ENCODE results near the gene DNAJB11.
A peak's percentile ranks its signal among the peaks of the same experiment; 100 is the strongest.

DNAJB11 gene

DNA sequence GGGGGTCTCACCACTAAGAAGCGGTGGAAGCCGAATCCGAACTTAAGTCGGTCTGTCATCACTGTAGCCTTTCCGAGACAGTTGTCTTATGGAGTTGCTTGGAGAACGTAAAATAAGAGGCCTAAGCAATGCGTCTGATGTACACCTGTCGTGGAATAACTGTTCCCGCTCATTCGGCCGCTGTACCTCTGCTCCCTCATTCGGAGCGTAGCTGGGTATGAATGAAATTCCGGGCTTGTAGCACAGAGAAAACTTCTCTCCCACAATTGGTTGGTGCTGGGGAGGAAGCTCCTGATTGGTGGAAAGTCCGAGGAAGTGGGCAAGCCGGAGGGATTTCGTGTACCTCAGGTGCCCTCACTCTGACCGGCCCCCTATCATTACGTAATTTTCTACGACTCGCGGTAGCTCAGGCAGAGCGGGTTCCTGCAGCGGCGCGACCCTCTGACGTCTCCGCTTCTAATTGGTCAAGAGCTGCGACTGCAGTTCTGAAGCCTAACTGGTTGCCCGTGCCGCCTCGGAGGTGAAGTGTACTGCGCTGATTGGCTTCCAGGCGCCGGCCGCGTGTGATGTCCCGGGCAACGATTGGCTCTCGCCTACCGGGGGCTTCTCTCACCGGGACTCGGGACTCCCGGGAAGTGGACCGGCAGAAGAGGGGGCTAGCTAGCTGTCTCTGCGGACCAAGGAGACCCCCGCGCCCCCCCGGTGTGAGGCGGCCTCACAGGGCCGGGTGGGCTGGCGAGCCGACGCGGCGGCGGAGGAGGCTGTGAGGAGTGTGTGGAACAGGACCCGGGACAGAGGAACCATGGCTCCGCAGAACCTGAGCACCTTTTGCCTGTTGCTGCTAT, at the start of gene DNAJB11:
Gene DNAJB11 (plus strand): TSS at position 625 of the 845 bp plus-strand sequence. CDS start 178 bp downstream, at position 803.
- peak within 1 kb of the TSS; percentile 63 for H3K27ac ChIP-seq
- TF ChIP-seq, protein P1, sequence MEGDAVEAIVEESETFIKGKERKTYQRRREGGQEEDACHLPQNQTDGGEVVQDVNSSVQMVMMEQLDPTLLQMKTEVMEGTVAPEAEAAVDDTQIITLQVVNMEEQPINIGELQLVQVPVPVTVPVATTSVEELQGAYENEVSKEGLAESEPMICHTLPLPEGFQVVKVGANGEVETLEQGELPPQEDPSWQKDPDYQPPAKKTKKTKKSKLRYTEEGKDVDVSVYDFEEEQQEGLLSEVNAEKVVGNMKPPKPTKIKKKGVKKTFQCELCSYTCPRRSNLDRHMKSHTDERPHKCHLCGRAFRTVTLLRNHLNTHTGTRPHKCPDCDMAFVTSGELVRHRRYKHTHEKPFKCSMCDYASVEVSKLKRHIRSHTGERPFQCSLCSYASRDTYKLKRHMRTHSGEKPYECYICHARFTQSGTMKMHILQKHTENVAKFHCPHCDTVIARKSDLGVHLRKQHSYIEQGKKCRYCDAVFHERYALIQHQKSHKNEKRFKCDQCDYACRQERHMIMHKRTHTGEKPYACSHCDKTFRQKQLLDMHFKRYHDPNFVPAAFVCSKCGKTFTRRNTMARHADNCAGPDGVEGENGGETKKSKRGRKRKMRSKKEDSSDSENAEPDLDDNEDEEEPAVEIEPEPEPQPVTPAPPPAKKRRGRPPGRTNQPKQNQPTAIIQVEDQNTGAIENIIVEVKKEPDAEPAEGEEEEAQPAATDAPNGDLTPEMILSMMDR (IDR thresholded peaks at IDR 0.05): no peak
- no peak for TF ChIP-seq ZFX (IDR thresholded peaks at IDR 0.05; ENCODE audit: borderline replicate concordance)

DNA sequence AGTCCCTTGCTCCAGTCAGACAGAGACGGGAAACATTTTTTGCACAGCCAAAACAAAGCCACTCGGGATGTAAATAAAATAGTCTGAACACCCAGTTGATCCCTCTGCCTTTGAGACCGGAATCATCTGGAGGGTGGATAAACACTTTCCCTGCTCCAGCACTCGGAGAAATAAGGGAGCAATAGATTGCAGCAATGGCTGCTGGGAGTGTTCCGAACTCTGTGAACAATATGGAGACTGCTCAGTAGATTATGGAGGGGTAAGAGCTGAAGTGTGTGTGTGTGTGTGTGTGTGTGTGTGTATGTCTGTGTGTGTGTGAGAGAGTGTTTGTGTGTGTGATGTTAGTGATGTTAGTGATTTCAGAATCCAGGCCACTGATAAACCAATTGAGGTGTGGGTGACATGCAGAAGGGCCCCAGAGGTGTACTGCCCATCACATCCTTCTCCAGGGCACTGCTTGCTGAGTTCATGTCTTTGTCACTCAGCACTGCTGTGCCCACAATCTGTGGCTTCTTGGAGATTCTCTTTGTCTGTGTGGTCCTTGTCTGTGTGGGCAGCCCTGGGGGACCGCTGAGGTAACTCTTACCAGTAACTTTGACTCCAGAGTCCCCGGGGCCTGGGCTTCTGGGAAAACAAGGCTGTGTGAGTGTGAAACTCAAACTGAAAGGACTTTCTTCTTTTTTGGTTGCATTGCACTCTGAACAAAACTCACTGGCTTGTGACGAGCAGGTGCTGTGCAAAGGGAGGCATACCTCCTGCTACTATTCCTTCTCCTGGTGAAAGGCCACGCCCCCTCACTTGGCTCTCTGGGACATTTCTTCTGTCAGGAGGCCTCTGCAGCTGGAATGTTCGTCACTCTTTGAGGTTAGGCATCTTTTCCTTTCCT, 49.3 kb upstream of the DNAJB11 start:
- TF ChIP-seq, protein P1 (IDR thresholded peaks at IDR 0.05): no peak
- TF ChIP-seq ZFX (IDR thresholded peaks at IDR 0.05; ENCODE audit: borderline replicate concordance): no peak
- H3K27ac ChIP-seq: no peak overlapping the region

DNA sequence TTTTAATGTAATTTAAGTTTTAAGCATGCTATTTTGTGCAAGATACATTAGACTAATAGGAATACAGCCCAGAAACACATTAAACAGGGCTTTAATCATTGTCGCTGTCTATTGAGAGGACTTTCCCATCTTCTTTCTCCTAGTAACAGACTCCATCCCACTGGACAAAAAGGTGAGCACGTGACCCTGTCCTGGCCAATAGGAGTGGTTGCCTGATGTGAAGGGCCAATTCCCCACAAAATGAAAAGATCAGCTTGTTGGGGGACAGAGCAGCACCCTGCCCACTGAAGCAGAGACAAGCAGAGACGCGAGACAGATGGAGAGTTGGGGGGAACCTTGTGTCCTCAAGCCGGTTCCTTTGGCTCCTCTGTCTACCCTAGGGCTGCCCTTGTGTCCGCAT, 47.5 kb upstream of the DNAJB11 start:
- H3K27ac ChIP-seq: no peak overlapping the region
- TF ChIP-seq, protein P1 (IDR thresholded peaks at IDR 0.05): no peak
- no peak for TF ChIP-seq ZFX (IDR thresholded peaks at IDR 0.05; ENCODE audit: borderline replicate concordance)

DNA sequence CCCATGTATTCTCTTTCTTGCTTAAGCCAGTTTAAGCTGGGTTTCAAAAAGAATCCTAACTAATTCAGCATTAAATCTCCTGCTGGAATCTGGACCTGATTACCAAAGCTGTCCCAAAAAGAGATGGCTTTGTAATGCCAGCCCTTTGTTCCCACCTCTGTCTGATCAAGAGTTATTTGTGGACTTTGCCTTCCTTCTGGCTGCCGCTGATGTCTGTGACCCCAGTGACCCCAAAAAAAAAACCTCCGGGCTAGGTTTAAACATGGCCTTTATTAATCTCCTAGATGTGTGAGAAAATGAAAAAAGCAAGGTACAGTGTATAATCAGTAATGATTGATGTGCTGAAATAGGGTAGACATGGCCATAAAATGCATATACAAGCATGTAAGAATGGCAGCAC, 47.1 kb upstream of the DNAJB11 start:
- TF ChIP-seq, protein P1 (IDR thresholded peaks at IDR 0.05): no peak
- no peak overlapping the region for H3K27ac ChIP-seq

DNA sequence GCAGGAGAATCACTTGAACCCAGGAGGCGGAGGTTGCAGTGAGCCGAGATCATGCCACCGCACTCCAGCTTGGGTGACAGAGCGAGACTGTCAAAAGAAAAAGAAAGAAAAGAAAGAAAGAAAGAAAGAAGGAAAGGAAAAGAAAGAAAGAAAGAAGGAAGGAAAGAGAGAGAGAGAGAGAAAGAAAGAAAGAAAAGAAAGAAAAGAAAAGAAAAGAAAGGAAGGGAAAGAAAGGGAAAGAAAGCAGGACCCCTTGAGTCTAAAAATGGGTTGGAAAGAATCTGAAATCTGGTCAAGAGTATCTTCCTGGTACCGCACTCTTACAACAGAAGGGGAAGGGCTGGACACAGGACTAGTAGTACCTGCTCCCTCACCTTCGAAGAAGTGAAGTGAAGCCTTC, 45.9 kb upstream of the DNAJB11 start:
- H3K27ac ChIP-seq: no peak overlapping the region
- no peak for TF ChIP-seq ZFX (IDR thresholded peaks at IDR 0.05; ENCODE audit: borderline replicate concordance)
- TF ChIP-seq, protein P1 (IDR thresholded peaks at IDR 0.05): no peak

DNA sequence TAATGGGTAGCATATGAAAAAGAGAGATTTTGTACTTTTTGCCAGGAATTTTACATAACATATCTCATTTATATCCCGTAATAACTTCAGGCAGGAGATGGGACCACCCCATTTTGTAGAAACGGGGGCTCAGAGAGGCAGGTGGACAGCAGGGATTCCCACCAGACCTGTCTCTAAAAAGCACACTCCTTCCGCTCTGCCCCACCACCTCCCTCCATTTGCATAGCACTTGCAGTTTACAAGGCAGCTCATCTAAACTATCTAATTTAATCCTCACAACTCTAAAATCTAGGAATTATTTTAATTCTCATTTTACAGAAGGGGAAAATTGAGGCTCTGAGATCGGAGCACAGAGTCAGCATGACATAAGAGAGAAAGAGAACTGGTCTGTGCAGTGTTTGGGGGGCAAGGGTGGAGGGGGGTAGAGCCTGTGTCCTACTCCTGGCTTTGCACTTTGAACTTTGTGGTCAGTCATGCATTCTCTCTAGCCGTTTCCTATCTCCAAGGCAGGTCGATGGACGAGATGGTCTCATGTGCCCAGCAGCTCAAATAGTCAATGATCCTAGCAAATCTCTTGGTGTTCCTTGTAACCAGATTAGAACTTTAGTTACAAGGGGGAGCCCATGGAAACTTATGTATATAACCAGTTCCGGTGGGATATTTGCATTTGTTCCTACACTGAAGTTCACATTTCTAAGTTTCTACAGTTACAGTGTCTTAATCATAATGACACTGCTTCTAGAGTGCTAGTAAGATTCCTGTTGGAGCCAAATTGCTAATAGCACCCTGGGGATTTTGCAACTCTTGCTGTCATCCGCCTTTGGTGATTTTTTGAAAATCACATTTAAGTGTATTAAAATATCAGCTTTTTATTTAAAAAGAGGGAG, 44.9 kb upstream of the DNAJB11 start:
- TF ChIP-seq ZFX (IDR thresholded peaks at IDR 0.05; ENCODE audit: borderline replicate concordance): no peak
- TF ChIP-seq, protein P1 (IDR thresholded peaks at IDR 0.05): no peak
- H3K27ac ChIP-seq: no peak overlapping the region
